Measurements from ENCODE around the gene LRFN4. TPM values are rescaled to one million over a fixed set of nuclear protein-coding genes. Genes with fewer than 3 reads are reported as not detected.

LRFN4 gene
- polyA plus RNA-seq, 3 donors = 1.0 to 7.7 (median 1.7) TPM

DNA sequence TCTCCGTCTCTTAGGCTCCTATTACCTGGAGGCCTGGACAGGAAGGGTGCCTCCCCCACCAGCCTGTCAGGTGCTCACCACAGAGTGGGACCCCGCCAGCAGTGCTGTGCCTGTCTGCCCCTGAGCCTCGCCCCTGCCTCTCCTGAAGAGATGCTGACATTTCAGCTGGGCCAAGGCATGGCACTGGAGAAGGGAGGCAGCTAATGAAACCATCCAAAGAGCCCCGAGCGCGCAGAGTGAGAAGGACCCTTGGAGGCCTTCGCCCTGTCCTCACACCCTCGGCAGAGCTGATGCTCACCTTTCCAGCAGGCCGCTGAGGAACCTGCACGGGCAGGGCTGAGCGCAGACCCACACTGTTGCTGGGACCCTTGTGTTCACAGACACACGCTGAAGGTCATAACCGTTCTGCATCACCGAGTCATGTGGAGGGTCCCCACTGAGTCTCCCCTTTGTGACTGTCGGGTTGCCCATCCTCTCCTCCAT, 2.1 kb upstream of the LRFN4 start:
- Histone ChIP-seq H3K4me1 (ENCODE audit: control insufficient read depth in 1 of 2, insufficient read depth in 2 of 2, low read length in 2 of 2) (peaks cover 21 to 27% of the 10 kb centered on the region in 2 donors), H3K9ac (ENCODE audit: insufficient read depth, low read length, poor library complexity, severe bottlenecking) (no peak overlapping the region), H3K4me2 (replicated peaks; ENCODE audit: extremely low read depth, low read length, poor library complexity, severe bottlenecking) (no peak overlapping the region), H3K27me3 (ENCODE audit: control insufficient read depth in 2 of 2, insufficient read depth in 2 of 2, low read length in 2 of 2) (no peaks in the 10 kb centered on the region), H3K9me3 (replicated peaks in 1 of 2; ENCODE audit: control insufficient read depth in 1 of 2, insufficient read depth in 1 of 2, low read length in 2 of 2) (no peaks in the 10 kb centered on the region), H3K79me2 (ENCODE audit: insufficient read depth, low read length) (peaks cover 3% of the 10 kb centered on the region), H3K4me3 (replicated peaks in 1 of 3; ENCODE audit: low read depth in 2 of 3, low read length in 3 of 3) (no peak overlapping the region), H2AFZ (ENCODE audit: insufficient read depth, low read depth, low read length, poor library complexity, severe bottlenecking) (no peak overlapping the region), H4K20me1 (ENCODE audit: insufficient read depth, low read length) (no peaks in the 10 kb centered on the region), H3K36me3 (replicated peaks in 1 of 2; ENCODE audit: control insufficient read depth in 1 of 2, insufficient read depth in 2 of 2, low read length in 2 of 2) (no peaks in the 10 kb centered on the region), H3K27ac (ENCODE audit: low read depth in 1 of 2, low read length in 2 of 2) (no peak overlapping the region)
- WGBS (ENCODE audit: insufficient coverage) = 98% methylated on average over 15 of the region's 15 CpGs
- TF ChIP-seq, protein P1, sequence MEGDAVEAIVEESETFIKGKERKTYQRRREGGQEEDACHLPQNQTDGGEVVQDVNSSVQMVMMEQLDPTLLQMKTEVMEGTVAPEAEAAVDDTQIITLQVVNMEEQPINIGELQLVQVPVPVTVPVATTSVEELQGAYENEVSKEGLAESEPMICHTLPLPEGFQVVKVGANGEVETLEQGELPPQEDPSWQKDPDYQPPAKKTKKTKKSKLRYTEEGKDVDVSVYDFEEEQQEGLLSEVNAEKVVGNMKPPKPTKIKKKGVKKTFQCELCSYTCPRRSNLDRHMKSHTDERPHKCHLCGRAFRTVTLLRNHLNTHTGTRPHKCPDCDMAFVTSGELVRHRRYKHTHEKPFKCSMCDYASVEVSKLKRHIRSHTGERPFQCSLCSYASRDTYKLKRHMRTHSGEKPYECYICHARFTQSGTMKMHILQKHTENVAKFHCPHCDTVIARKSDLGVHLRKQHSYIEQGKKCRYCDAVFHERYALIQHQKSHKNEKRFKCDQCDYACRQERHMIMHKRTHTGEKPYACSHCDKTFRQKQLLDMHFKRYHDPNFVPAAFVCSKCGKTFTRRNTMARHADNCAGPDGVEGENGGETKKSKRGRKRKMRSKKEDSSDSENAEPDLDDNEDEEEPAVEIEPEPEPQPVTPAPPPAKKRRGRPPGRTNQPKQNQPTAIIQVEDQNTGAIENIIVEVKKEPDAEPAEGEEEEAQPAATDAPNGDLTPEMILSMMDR (IDR thresholded peaks at IDR 0.05) = no peak
- intact Hi-C loops (cut with micrococcal nuclease) = no loop called here
- H3K4me1 Mint-ChIP-seq = peaks cover 25% of the 10 kb centered on the region
- H3K9me3 Mint-ChIP-seq = no peaks in the 10 kb centered on the region
- H3K36me3 Mint-ChIP-seq = peaks cover 0 to 2% of the 10 kb centered on the region in 2 donors
- DNase-seq = no peak
- no peak overlapping the region for H3K4me3 Mint-ChIP-seq
- peaks cover 0 to 3% (median 0%) of the 10 kb centered on the region in 3 donors for H3K27me3 Mint-ChIP-seq (ENCODE audit: low read depth in 3 of 3)
- H3K27ac Mint-ChIP-seq = peak overlapping the region in 1 of 7 donors; percentile 85

DNA sequence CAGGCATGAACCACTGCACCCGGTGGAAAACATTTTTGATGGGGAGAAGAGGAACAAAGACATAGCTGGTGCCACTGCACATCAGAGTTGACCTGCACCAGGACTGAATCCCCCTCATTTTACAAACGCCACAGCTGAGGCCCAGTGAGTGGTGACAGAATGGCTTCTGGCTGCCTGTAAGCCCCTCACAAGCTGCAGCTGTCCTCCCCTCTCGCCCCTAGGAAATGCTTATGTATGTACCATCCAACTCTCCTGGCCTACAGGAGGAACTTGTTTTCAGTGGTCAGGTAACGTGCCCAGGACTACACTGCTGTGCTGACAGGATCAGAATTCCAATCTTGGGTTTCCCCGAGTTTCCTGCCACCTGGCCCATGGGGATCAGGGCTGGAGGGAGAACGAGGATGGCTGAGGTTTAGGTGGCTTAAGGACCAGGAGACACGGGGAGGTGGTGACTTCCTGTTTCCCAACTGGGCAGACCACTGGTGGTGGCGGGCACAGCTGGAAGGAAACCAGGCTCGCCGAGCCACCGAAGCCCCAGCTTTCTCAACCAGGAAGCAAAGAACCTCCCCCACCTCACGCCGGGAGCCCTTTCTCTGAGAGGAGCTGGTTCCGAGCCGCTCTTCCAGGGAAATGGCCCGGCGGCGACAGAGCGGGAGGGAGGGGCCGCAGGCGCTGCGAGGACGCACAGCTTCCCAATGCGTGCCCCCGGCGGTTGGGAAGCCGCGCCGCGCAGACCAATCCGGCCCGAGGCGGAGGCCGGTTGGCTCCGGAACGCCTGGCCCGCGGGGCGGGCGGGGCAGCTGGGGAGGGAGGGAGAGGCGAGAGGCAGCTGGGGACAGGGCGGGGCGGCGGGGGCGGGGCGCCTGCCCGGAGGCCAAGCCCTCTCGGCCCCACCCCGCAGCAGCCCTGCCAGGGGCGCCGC, 1.0 kb upstream of the LRFN4 start:
- peak overlapping the region; percentile 77 for H3K9ac ChIP-seq (ENCODE audit: insufficient read depth, low read length, poor library complexity, severe bottlenecking)
- H3K36me3 ChIP-seq (replicated peaks in 1 of 2; ENCODE audit: control insufficient read depth in 1 of 2, insufficient read depth in 2 of 2, low read length in 2 of 2) = no peaks in the 10 kb centered on the region
- TF ChIP-seq, protein P1 (IDR thresholded peaks at IDR 0.05) = no peak
- no peaks in the 10 kb centered on the region for H3K9me3 Mint-ChIP-seq
- no peaks in the 10 kb centered on the region for H3K9me3 ChIP-seq (replicated peaks in 1 of 2; ENCODE audit: control insufficient read depth in 1 of 2, insufficient read depth in 1 of 2, low read length in 2 of 2)
- peak overlapping the region; percentile 86 to 90 for H3K4me3 Mint-ChIP-seq
- H3K4me1 ChIP-seq (ENCODE audit: control insufficient read depth in 1 of 2, insufficient read depth in 2 of 2, low read length in 2 of 2) = peaks cover 21 to 27% of the 10 kb centered on the region in 2 donors
- H3K27ac ChIP-seq (ENCODE audit: low read depth in 1 of 2, low read length in 2 of 2) = peak overlapping the region; percentile 80 to 81
- H2AFZ ChIP-seq (ENCODE audit: insufficient read depth, low read depth, low read length, poor library complexity, severe bottlenecking) = peak overlapping the region; percentile 87
- peak overlapping the region; percentile 56 to 89 (median 76) for H3K4me3 ChIP-seq (replicated peaks in 1 of 3; ENCODE audit: low read depth in 2 of 3, low read length in 3 of 3)
- no peaks in the 10 kb centered on the region for H4K20me1 ChIP-seq (ENCODE audit: insufficient read depth, low read length)
- peak overlapping the region; percentile 78 to 94 (median 89) for H3K27ac Mint-ChIP-seq
- H3K27me3 ChIP-seq (ENCODE audit: control insufficient read depth in 2 of 2, insufficient read depth in 2 of 2, low read length in 2 of 2) = no peaks in the 10 kb centered on the region
- peak; percentile 81 to 85 (median 84) for DNase-seq
- peaks cover 25% of the 10 kb centered on the region for H3K4me1 Mint-ChIP-seq
- peaks cover 0 to 3% (median 0%) of the 10 kb centered on the region in 3 donors for H3K27me3 Mint-ChIP-seq (ENCODE audit: low read depth in 3 of 3)
- peaks cover 3% of the 10 kb centered on the region for H3K79me2 ChIP-seq (ENCODE audit: insufficient read depth, low read length)
- H3K4me2 ChIP-seq (replicated peaks; ENCODE audit: extremely low read depth, low read length, poor library complexity, severe bottlenecking) = peak overlapping the region; percentile 72
- WGBS (ENCODE audit: insufficient coverage) = 2% methylated on average over 37 of the region's 51 CpGs
- no peaks in the 10 kb centered on the region for H3K36me3 Mint-ChIP-seq
- intact Hi-C loops (cut with micrococcal nuclease) = no loop called here
